ENCODE data around the gene UIMC1. TPM values are rescaled to one million over a fixed set of nuclear protein-coding genes. Genes with fewer than 3 reads are reported as not detected.

UIMC1 gene
- total RNA-seq, 2 experiments from 2014 or later, result 49.4 to 53.0 TPM

DNA sequence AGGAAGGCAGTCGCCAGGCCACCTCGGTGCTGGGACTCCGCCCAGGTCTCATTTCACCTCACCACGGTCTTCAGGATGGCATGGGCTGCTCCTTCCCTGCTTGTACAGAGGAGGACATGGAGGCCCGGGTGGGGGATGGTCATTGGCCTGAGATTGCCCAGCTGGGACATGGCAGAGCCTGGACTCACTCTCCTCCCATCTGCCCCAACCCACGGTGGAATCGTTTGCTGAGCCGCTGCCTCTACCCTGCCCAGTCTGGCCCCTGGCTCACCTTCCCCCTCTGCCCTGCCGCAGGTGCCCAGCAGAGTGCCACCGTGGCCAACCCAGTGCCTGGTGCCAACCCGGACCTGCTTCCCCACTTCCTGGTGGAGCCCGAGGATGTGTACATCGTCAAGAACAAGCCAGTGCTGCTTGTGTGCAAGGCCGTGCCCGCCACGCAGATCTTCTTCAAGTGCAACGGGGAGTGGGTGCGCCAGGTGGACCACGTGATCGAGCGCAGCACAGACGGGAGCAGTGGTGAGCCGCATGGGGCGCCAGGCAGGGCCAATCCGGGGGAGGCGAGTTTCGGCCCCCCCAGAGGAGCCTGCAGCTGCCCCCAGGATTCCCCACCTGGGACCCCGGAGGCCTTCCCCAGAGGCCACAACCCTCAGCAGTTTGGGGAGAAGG is 144.1 kb downstream of the UIMC1 start:
- no peak overlapping the region for H3K4me3 Mint-ChIP-seq
- H3K9me3 Mint-ChIP-seq (ENCODE audit: insufficient read depth), result no peaks in the 10 kb centered on the region
- ATAC-seq (no peak), DNase-seq (no peak)
- peaks cover 19% of the 10 kb centered on the region for H3K27me3 Mint-ChIP-seq (ENCODE audit: low read depth)
- H3K27ac Mint-ChIP-seq, result no peak overlapping the region
- no peaks in the 10 kb centered on the region for H3K36me3 Mint-ChIP-seq (ENCODE audit: low read depth)
- H3K4me1 Mint-ChIP-seq (ENCODE audit: low read depth), result no peaks in the 10 kb centered on the region
- ChIA-PET POLR2A (no interaction called here), CTCF (no interaction called here)

DNA sequence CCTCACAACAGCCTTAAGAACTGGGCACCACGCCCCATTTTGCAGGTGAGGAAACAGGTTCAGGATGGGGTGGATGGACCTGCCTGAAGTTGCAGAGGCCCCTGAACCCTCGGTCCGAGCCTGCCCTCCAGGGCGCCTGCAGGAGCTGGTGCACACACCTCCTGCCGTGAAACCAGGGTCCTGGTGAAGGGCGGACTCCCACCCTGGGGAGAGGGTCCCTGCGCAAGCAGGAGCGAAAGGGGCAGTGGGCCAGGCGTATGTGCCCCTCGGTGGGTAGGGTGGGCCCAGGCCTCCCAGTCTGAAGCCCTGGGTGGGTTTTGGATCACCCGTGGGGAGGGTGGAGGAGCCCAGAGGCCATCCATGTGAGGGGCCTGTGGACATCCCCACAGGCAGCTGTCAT is 145.3 kb downstream of the UIMC1 start:
- ChIA-PET CTCF (interaction anchor here (0.9 kb wide), 1 partner anchor 36 kb away, joined by 3 read pairs; no protein-coding TSS in a partner anchor), POLR2A (no interaction called here)
- no peak overlapping the region for H3K27ac Mint-ChIP-seq
- H3K27me3 Mint-ChIP-seq (ENCODE audit: low read depth), result peaks cover 11% of the 10 kb centered on the region
- no peak overlapping the region for H3K4me3 Mint-ChIP-seq
- no peak for DNase-seq
- no peaks in the 10 kb centered on the region for H3K4me1 Mint-ChIP-seq (ENCODE audit: low read depth)
- no peaks in the 10 kb centered on the region for H3K36me3 Mint-ChIP-seq (ENCODE audit: low read depth)
- no peaks in the 10 kb centered on the region for H3K9me3 Mint-ChIP-seq (ENCODE audit: insufficient read depth)
- no peak for ATAC-seq

DNA sequence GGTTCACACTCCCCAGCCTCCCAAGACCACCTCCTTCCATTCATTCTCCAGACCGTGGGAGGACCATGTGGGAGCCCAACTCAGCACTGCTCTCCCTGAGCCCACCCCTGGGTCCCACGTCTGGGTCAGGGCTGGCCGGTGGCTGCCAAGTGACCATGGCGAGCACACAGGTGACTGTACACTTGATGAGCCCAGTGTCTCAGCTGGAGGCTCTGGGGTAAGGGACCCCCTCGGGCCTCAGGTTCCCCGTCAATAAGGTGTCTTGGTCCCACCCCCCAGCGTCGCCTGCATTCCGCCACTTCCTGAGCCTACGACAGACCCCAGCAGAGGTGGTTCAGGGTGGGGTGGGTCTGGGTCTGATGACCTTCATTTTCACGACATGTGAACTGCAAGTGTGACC is 146.2 kb downstream of the UIMC1 start:
- ChIA-PET POLR2A (no interaction called here), CTCF (interaction anchor here (0.9 kb wide), 1 partner anchor 35 kb away, joined by 3 read pairs; no protein-coding TSS in a partner anchor)
- Mint-ChIP-seq H3K27me3 (ENCODE audit: low read depth) (peaks cover 11% of the 10 kb centered on the region), H3K27ac (no peak overlapping the region), H3K9me3 (ENCODE audit: insufficient read depth) (no peaks in the 10 kb centered on the region), H3K36me3 (ENCODE audit: low read depth) (no peaks in the 10 kb centered on the region), H3K4me1 (ENCODE audit: low read depth) (no peaks in the 10 kb centered on the region), H3K4me3 (no peak overlapping the region)
- ATAC-seq (no peak), DNase-seq (no peak)

DNA sequence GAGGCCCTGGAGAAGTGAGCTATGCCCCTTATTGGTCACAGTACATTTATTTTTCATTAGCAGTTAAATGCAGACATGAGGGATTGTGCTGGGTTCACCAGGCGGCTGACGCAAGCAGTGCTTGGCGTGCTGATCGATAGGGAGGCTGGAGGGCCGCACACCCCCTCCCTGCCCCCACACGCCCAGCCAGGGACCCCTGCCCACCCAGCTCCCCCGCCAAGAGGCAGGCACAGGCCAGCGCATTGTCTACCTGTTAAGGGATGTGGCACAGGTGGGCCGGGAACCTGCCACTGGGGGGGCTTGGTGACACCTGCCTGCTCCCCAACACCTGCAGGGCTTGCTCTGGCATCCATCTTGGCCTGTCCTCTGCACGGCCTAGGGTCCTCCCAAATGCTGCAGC is 146.7 kb downstream of the UIMC1 start:
- H3K9me3 Mint-ChIP-seq (ENCODE audit: insufficient read depth), result no peaks in the 10 kb centered on the region
- no peak overlapping the region for H3K4me3 Mint-ChIP-seq

DNA sequence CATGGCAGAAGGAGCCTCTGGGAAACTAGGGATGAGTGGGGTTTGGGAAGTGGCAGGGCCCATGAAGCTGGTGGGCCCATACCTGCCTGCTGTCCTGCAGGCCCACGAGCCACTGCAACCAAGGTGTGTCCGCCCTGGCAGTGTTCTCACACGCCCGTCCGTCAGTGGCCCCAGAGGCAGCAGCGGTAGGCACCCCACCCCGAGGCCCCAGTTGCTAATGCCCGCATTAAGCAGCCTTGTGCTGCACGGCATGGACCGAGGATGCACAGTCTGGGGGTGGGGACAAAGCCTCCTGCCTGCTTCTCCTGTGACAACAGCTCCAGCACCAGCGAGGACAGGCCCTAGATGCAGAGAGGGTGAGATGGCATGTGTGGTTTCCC is 148.7 kb downstream of the UIMC1 start:
- no peaks in the 10 kb centered on the region for H3K36me3 Mint-ChIP-seq (ENCODE audit: low read depth)
- ChIA-PET POLR2A (no interaction called here), CTCF (no interaction called here)
- H3K9me3 Mint-ChIP-seq (ENCODE audit: insufficient read depth), result no peaks in the 10 kb centered on the region
- DNase-seq, result no peak
- H3K4me3 Mint-ChIP-seq, result no peak overlapping the region
- peaks cover 4% of the 10 kb centered on the region for H3K27me3 Mint-ChIP-seq (ENCODE audit: low read depth)
- no peak for ATAC-seq
- H3K27ac Mint-ChIP-seq, result no peak overlapping the region
- no peaks in the 10 kb centered on the region for H3K4me1 Mint-ChIP-seq (ENCODE audit: low read depth)

More for the DNA sequence above, 146.7 kb downstream of the UIMC1 start:
- H3K27me3 Mint-ChIP-seq (ENCODE audit: low read depth), result peaks cover 11% of the 10 kb centered on the region
- H3K4me1 Mint-ChIP-seq (ENCODE audit: low read depth), result no peaks in the 10 kb centered on the region
- ATAC-seq (no peak), DNase-seq (no peak)
- H3K27ac Mint-ChIP-seq, result no peak overlapping the region
- CTCF ChIA-PET, result no interaction called here
- no peaks in the 10 kb centered on the region for H3K36me3 Mint-ChIP-seq (ENCODE audit: low read depth)
- POLR2A ChIA-PET, result no interaction called here

DNA sequence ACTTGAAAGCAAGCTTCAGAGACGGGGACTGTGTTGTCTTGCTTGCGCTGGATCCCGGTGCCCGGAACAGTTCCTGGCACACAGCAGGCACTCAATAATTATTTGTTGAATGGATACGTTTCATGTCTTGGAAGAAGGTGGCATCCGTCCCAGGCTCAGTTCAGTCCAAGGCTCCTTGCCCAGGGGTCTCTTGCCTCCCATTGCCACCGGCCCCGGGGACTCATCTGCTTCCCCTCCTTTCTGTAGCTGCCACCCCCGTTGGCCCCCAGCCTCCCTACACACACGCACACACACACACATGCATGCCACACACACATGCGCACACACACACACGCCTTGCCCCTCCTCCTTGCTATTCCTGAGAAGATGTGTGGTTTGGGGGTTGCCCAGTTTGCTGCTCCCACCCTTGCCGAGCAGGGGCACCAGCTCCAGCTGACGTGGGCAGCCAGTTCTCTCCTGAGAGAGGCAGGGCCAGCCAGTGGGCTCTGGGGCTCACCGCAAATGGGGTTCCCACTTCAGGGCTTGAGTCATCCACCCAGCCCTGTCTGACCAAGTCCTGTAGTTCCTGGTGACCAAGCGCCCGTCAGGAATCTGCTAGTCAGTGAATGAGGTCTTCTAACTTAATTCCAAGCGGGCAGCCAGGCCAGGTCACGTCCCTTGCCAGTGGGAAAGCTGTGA is 149.2 kb downstream of the UIMC1 start:
- no peaks in the 10 kb centered on the region for H3K4me1 Mint-ChIP-seq (ENCODE audit: low read depth)
- no peak overlapping the region for H3K27ac Mint-ChIP-seq
- ChIA-PET CTCF (no interaction called here), POLR2A (no interaction called here)
- H3K4me3 Mint-ChIP-seq, result no peak overlapping the region
- H3K36me3 Mint-ChIP-seq (ENCODE audit: low read depth), result no peaks in the 10 kb centered on the region
- no peak for DNase-seq
- H3K9me3 Mint-ChIP-seq (ENCODE audit: insufficient read depth), result no peaks in the 10 kb centered on the region
- H3K27me3 Mint-ChIP-seq (ENCODE audit: low read depth), result peaks cover 4% of the 10 kb centered on the region
- ATAC-seq, result no peak

DNA sequence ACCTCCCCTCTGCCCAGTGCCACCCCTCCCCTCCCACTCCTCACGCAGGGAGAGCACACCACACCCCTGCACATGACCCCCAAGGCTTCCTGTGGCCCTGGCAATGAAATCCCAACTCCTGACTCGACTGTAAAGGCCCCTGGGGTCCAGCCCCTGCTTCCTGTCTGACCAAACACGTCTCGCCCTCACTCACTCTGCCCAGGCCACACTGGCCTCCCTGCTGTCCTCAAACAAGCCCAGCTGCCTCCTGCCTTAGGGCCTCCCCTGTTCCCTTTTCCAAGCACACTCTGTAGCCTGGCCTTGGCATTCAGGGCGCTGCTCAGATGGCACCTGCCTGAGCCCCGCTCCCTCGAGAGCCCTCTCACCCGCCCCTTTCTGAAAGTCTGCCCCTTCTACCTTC is 149.8 kb downstream of the UIMC1 start:
- no peak for ATAC-seq
- Mint-ChIP-seq H3K27ac (no peak overlapping the region), H3K4me1 (ENCODE audit: low read depth) (no peaks in the 10 kb centered on the region), H3K27me3 (ENCODE audit: low read depth) (peaks cover 4% of the 10 kb centered on the region), H3K36me3 (ENCODE audit: low read depth) (no peaks in the 10 kb centered on the region), H3K9me3 (ENCODE audit: insufficient read depth) (no peaks in the 10 kb centered on the region), H3K4me3 (no peak overlapping the region)
- DNase-seq, result no peak
- ChIA-PET CTCF (no interaction called here), POLR2A (no interaction called here)

DNA sequence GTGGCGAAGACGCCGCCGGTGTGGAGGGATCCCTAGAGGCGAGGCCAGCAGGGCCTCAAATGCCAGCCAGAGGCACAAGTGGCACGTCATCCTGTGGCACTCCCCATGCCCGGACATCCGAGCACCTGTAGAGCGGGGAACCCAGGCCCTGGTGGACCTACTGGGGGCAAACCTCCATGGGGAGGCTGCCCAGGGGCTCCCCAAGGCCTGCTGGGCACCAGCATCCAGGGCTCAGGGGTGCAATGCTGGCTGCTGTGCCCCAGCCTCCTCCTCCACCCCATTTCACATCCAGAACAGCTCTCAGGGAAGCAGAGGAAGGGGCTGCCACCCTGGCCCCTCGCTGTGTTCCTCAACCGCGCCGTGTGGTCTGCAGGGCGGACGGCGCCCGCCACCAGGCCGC is 151.0 kb downstream of the UIMC1 start:
- H3K9me3 Mint-ChIP-seq (ENCODE audit: insufficient read depth), result no peaks in the 10 kb centered on the region
- peaks cover 4% of the 10 kb centered on the region for H3K27me3 Mint-ChIP-seq (ENCODE audit: low read depth)
- POLR2A ChIA-PET, result no interaction called here

More for the DNA sequence above, 151.0 kb downstream of the UIMC1 start:
- ATAC-seq (no peak), DNase-seq (no peak)
- Mint-ChIP-seq H3K4me1 (ENCODE audit: low read depth) (no peaks in the 10 kb centered on the region), H3K36me3 (ENCODE audit: low read depth) (no peaks in the 10 kb centered on the region), H3K4me3 (no peak overlapping the region), H3K27ac (no peak overlapping the region)
- CTCF ChIA-PET, result no interaction called here

Other genes starting within 250 kb of the UIMC1 start
- gene UNC5A, start 196.2 kb downstream of the UIMC1 start, total RNA-seq, result not detected
- not detected for gene HK3, start 107.4 kb downstream of the UIMC1 start, total RNA-seq
- gene ZNF346, start 15.9 kb upstream of the UIMC1 start, total RNA-seq, result 10 to 100 TPM; 25.1 to 29.8 TPM
- 1 to 10 TPM in 1 of 2 experiments, under 1 TPM in 1; 0.53 to 1.9 TPM for gene FGFR4, start 80.1 kb upstream of the UIMC1 start, total RNA-seq
- gene NSD1, start 127.0 kb upstream of the UIMC1 start, total RNA-seq, result 10 to 100 TPM; 91.8 to 98.4 TPM

All from activated CD8-positive, alpha-beta T cell treated with anti-CD3 and anti-CD28 coated beads, Interleukin-2, amount 10 ng/mL, durations not matched to agents 7 days and 5 days (primary cell).